OCI-LY1 (cell line): Measurements from ENCODE around the gene PSMA4.

Source experiments
- H2AFZ ChIP-seq: fragments of 200-600 bp; sonication (generic), shearing (Covaris generic); 2 replicates; pipeline ENCODE4 v1.6.0; 2014; ENCODE audit warnings: antibody characterized with exemption, mild to moderate bottlenecking, low read length
- H3F3A ChIP-seq: fragments of 200-600 bp; sonication (generic), shearing (Covaris generic); 2 replicates; pipeline ENCODE4 v1.6.0; 2014; ENCODE audit warnings: mild to moderate bottlenecking, antibody characterized with exemption, low read length, moderate library complexity; ENCODE audit not compliant: insufficient read depth
- H3K27ac ChIP-seq: fragments of 200-600 bp; sonication (generic); 2 replicates; pipeline ENCODE4 v1.5.1; 2014; ENCODE audit warnings: low read length, mixed run types, mild to moderate bottlenecking, low read depth; ENCODE audit not compliant: poor library complexity, severe bottlenecking
- H3K27me3 ChIP-seq: fragments of 200-600 bp; sonication (generic); 2 replicates; pipeline ENCODE4 v1.6.0; 2014; ENCODE audit warnings: antibody characterized with exemption, mild to moderate bottlenecking, low read length, moderate library complexity; ENCODE audit not compliant: insufficient read depth
- H3K36me3 ChIP-seq: fragments of 200-600 bp; sonication (generic); 2 replicates; pipeline ENCODE4 v1.6.1; 2014; ENCODE audit warnings: mild to moderate bottlenecking, antibody characterized with exemption, low read length, moderate library complexity, mixed read lengths; ENCODE audit not compliant: insufficient read depth
- H3K4me1 ChIP-seq: fragments of 200-600 bp; sonication (generic); 2 replicates; pipeline ENCODE4 v1.5.1; 2014; ENCODE audit warnings: mild to moderate bottlenecking, low read length, moderate library complexity; ENCODE audit not compliant: insufficient read depth, severe bottlenecking
- H3K4me2 ChIP-seq: fragments of 200-600 bp; sonication (generic), shearing (Covaris generic); 2 replicates; pipeline ENCODE4 v1.6.1; 2014; ENCODE audit warnings: low read length
- H3K4me3 ChIP-seq: fragments of 200-600 bp; sonication (generic); 2 replicates; pipeline ENCODE4 v1.5.1; 2014; ENCODE audit warnings: low read length, low read depth, mild to moderate bottlenecking, mixed read lengths; ENCODE audit not compliant: poor library complexity, severe bottlenecking
- H3K79me2 ChIP-seq: fragments of 200-600 bp; shearing (Covaris generic); 2 replicates; pipeline ENCODE4 v1.6.1; 2016; ENCODE audit warnings: mixed run types, low read length, mixed read lengths; ENCODE audit not compliant: insufficient read depth
- H3K9ac ChIP-seq: fragments of 200-600 bp; sonication (generic), shearing (Covaris generic); 2 replicates; pipeline ENCODE4 v1.6.1; 2014; ENCODE audit warnings: mild to moderate bottlenecking, low read length, mixed read lengths
- H3K9me2 ChIP-seq: fragments of 200-600 bp; sonication (generic), shearing (Covaris generic); 2 replicates; pipeline ENCODE4 v1.6.1; 2014; ENCODE audit warnings: low read depth, mild to moderate bottlenecking, low read length, mixed read lengths
- H3K9me3 ChIP-seq: fragments of 200-600 bp; shearing (Covaris generic); 2 replicates; pipeline ENCODE4 v1.6.1; 2014; ENCODE audit warnings: low read length, mixed read lengths
- H4K20me1 ChIP-seq: fragments of 200-600 bp; sonication (generic), shearing (Covaris generic); 2 replicates; pipeline ENCODE4 v1.6.0; 2016; ENCODE audit warnings: mild to moderate bottlenecking, low read length; ENCODE audit not compliant: insufficient read depth
- EZH2 ChIP-seq: fragments of 200-600 bp; sonication (generic), shearing (Covaris generic); IDR thresholded peaks from 2 replicates; pipeline ENCODE4 v1.8.0; 2017; ENCODE audit warnings: borderline replicate concordance, mixed run types, mild to moderate bottlenecking, antibody characterized with exemption, low read length, moderate library complexity, mixed read lengths
- TF ChIP-seq, protein P1 (sequence below): fragments of 200-600 bp; sonication (generic), shearing (Covaris generic); IDR thresholded peaks from 2 replicates; pipeline ENCODE4 v1.5.1; 2017; ENCODE audit warnings: mild to moderate bottlenecking, antibody characterized with exemption, low read length, moderate library complexity, mixed read lengths

Gene PSMA4

DNA sequence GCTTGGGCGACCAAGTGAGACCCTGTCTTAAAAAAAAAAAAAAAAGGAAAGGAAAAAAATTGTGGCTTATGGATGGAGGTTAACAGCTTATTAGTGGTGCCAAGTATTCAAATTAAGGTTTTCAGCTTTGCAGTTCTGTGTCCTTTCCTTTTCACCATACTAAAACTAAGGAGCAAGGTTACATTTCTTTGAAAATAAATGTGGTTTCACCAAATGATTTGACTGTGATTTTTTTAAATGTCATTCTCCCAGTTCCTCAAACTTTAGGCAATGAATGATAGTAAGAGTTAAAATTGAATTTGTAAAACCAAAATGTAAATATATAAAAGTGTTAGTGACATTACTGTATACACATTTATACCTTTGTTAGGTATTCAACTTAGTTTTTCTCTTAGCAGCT is 34.7 kb downstream of the PSMA4 start:
- Histone ChIP-seq H3K9me2 (no peaks in the 10 kb centered on the region), H3K9ac (no peak overlapping the region), H3K9me3 (no peaks in the 10 kb centered on the region), H3K36me3 (no peaks in the 10 kb centered on the region), H3F3A (no peaks in the 10 kb centered on the region), H4K20me1 (no peaks in the 10 kb centered on the region), H3K4me1 (no peaks in the 10 kb centered on the region), H3K27ac (no peak overlapping the region), H3K4me2 (no peak overlapping the region), H2AFZ (no peak overlapping the region), H3K79me2 (no peaks in the 10 kb centered on the region), H3K4me3 (no peak overlapping the region), H3K27me3 (no peaks in the 10 kb centered on the region; the same call in 1 of the 2 replicates)
- no peak for TF ChIP-seq EZH2
- TF ChIP-seq, protein P1, sequence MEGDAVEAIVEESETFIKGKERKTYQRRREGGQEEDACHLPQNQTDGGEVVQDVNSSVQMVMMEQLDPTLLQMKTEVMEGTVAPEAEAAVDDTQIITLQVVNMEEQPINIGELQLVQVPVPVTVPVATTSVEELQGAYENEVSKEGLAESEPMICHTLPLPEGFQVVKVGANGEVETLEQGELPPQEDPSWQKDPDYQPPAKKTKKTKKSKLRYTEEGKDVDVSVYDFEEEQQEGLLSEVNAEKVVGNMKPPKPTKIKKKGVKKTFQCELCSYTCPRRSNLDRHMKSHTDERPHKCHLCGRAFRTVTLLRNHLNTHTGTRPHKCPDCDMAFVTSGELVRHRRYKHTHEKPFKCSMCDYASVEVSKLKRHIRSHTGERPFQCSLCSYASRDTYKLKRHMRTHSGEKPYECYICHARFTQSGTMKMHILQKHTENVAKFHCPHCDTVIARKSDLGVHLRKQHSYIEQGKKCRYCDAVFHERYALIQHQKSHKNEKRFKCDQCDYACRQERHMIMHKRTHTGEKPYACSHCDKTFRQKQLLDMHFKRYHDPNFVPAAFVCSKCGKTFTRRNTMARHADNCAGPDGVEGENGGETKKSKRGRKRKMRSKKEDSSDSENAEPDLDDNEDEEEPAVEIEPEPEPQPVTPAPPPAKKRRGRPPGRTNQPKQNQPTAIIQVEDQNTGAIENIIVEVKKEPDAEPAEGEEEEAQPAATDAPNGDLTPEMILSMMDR, result no peak

GRCh38 chr15:78597583-78597982 is 57.3 kb downstream of the PSMA4 start:
- H3K27ac ChIP-seq, result no peak overlapping the region
- H3K36me3 ChIP-seq, result no peaks in the 10 kb centered on the region
- no peak for TF ChIP-seq EZH2
- TF ChIP-seq, protein P1, result no peak
- H3K4me2 ChIP-seq, result no peak overlapping the region
- H3K9me3 ChIP-seq, result no peaks in the 10 kb centered on the region
- no peak overlapping the region for H3K4me3 ChIP-seq
- peaks cover 8% of the 10 kb centered on the region; the same call in 1 of the 2 replicates for H3K27me3 ChIP-seq
- H3F3A ChIP-seq, result no peaks in the 10 kb centered on the region
- H3K4me1 ChIP-seq, result no peaks in the 10 kb centered on the region
- no peak overlapping the region for H2AFZ ChIP-seq
- no peaks in the 10 kb centered on the region for H3K79me2 ChIP-seq
- H3K9ac ChIP-seq, result no peak overlapping the region
- H3K9me2 ChIP-seq, result no peaks in the 10 kb centered on the region
- H4K20me1 ChIP-seq, result no peaks in the 10 kb centered on the region

DNA sequence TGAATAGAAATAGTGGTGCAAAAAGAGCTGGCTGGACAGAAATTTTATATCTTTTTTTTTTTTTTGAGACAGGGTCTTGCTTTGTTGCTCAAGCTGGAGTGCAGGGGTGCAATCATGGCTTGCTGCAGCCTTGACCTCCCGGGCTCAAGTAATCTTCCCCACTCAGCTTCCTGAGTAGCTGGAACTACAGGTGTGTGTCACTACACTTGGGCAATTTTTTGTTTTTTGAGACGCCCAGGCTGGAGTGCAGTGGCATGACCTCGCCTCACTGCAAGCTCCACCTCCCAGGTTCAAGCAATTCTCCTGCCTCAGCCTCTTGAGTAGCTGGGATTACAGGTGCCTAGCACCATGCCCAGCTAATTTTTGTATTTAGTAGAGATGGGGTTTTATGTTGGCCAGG is 58.1 kb downstream of the PSMA4 start:
- H3K27ac ChIP-seq, result no peak overlapping the region

More for the DNA sequence above, 58.1 kb downstream of the PSMA4 start:
- no peak overlapping the region for H2AFZ ChIP-seq
- H3K79me2 ChIP-seq, result no peaks in the 10 kb centered on the region
- H3K9me2 ChIP-seq, result no peaks in the 10 kb centered on the region
- no peaks in the 10 kb centered on the region for H3F3A ChIP-seq
- TF ChIP-seq EZH2, result no peak
- TF ChIP-seq, protein P1, result no peak
- no peaks in the 10 kb centered on the region for H3K36me3 ChIP-seq
- no peak overlapping the region for H3K4me3 ChIP-seq
- H3K4me2 ChIP-seq, result no peak overlapping the region
- H4K20me1 ChIP-seq, result no peaks in the 10 kb centered on the region
- H3K9ac ChIP-seq, result no peak overlapping the region
- no peaks in the 10 kb centered on the region for H3K9me3 ChIP-seq
- no peaks in the 10 kb centered on the region for H3K4me1 ChIP-seq
- peaks cover 8% of the 10 kb centered on the region; the same call in 1 of the 2 replicates for H3K27me3 ChIP-seq
